C4-2B (cell line): Measurements from ENCODE around the gene KCNJ15.
"Not testable (repeated sequence)": the region's sequence is repeated elsewhere in the genome, so short reads cannot be mapped to it uniquely, and the experiment has no call there.

ENCODE experiments used
- H3K27ac ChIP-seq: fragments of 450-650 bp; 2 replicates; pipeline ENCODE4 v1.5.1; 2017
- ZFX ChIP-seq: fragments of 450-650 bp; IDR thresholded peaks from 2 replicates; pipeline ENCODE4 v1.6.1; 2017
- TF ChIP-seq, protein P1 (sequence below): fragments of 450-650 bp; conservative IDR thresholded peaks from 2 replicates; pipeline ENCODE4 v1.5.1; 2017; ENCODE audit warnings: mild to moderate bottlenecking

The KCNJ15 gene

GRCh38 chr21:38223893-38224540 is 32.8 kb upstream of the KCNJ15 start:
- TF ChIP-seq, protein P1, sequence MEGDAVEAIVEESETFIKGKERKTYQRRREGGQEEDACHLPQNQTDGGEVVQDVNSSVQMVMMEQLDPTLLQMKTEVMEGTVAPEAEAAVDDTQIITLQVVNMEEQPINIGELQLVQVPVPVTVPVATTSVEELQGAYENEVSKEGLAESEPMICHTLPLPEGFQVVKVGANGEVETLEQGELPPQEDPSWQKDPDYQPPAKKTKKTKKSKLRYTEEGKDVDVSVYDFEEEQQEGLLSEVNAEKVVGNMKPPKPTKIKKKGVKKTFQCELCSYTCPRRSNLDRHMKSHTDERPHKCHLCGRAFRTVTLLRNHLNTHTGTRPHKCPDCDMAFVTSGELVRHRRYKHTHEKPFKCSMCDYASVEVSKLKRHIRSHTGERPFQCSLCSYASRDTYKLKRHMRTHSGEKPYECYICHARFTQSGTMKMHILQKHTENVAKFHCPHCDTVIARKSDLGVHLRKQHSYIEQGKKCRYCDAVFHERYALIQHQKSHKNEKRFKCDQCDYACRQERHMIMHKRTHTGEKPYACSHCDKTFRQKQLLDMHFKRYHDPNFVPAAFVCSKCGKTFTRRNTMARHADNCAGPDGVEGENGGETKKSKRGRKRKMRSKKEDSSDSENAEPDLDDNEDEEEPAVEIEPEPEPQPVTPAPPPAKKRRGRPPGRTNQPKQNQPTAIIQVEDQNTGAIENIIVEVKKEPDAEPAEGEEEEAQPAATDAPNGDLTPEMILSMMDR, result no peak
- no peak for TF ChIP-seq ZFX

GRCh38 chr21:38227401-38227800 is 29.4 kb upstream of the KCNJ15 start:
- H3K27ac ChIP-seq, result no peak overlapping the region
- no peak for TF ChIP-seq ZFX
- TF ChIP-seq, protein P1, result no peak

More at GRCh38 chr21:38223893-38224540, 32.8 kb upstream of the KCNJ15 start:
- no peak overlapping the region for H3K27ac ChIP-seq

- TF ChIP-seq, protein P1, result no peak
- no peak for TF ChIP-seq ZFX
- H3K27ac ChIP-seq, result no peak overlapping the region
Measured at GRCh38 chr21:38228115-38228514, 28.7 kb upstream of the KCNJ15 start.

GRCh38 chr21:38228537-38228936 is 28.3 kb upstream of the KCNJ15 start:
- TF ChIP-seq ZFX, result no peak
- TF ChIP-seq, protein P1, result no peak
- H3K27ac ChIP-seq, result no peak overlapping the region

DNA sequence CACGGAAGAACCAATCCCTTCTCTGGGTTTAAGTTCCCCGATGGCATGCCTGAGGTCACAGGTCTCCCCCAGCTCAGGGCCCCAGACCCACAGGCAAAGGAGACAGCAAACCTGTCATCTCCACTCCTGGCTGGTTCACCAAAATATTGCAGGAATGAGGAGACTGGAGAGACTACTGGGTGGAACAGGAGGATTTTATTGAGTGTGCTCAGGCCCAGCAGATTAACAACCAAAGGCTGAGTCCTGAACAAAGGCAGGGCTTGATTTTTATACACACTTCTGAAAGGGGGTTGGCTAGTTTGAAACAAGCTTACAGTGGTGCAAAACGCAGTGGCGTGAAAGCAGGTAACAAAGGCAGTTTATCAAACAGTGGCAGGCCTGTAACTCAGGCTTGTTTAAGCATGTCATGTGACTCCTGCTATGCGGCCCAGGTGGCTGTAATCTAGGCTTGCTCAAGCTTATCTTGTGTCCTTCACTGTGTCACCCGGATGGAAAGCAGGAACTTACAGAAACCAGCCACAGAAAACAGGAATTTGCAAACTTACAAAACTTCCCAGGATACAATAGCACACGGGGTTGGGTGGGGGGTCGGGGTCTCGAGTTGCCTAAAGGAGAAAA is 27.4 kb upstream of the KCNJ15 start:
- no peak overlapping the region for H3K27ac ChIP-seq
- TF ChIP-seq, protein P1, result no peak

DNA sequence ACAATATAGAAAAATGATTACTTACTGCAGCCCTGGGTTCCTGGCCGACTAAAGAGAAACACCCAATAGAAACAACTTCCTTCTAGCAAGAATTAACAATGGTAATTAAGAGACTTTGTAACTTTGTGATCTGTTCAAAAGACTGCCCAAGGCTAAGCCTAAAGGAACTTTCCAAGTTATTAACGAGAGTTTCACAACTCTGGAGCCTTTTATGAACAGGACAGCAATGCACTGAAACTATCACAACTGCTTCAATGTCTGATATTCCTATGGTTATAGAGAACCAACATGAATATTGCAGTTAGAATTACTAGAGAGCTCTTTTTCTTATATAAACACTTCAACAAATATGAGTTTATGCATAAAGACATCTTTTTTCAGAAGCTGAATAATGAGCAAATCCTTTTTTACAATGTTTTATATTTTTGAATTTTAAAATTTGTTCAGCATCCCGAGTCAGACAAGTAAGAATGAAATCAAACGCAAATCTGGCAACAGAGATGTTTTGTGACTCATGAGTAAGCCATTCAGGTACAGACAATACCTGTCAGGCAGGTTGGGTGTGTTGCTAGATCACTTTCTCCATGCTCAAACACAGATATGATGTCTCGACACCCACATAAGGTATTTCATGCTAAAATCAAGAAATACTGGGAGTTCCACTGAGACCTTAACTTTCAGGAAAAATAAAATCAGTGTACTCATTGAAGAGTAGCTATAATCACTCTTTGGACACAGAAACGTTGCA is 22.2 kb upstream of the KCNJ15 start:
- no peak overlapping the region for H3K27ac ChIP-seq
- TF ChIP-seq, protein P1, result no peak
- no peak for TF ChIP-seq ZFX

DNA sequence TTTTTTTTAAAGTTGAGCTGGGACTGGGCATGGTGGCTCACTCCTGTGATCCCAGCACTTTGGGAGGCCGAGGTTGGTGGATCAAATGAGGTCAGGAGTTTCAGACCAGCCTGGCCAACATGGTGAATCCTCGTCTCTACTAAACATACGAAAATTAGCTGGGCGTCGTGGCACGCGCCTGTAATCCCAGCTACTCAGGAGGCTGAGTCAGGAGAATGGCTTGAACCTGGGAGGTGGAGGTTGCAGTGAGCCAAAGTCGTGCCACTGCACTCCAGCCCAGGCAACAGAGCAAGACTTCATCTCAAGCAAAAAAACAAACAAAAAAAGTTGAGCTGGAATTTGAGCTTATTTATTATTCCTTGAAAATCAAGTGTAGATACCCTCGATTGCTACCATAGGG is 21.5 kb upstream of the KCNJ15 start:
- H3K27ac ChIP-seq, result not testable (repeated sequence)

GRCh38 chr21:38236232-38236631 is 20.6 kb upstream of the KCNJ15 start:
- H3K27ac ChIP-seq, result no peak overlapping the region
- TF ChIP-seq ZFX, result no peak
- TF ChIP-seq, protein P1, result no peak
